NT2/D1 (cell line): ENCODE measurements around the gene HOXC4.

ENCODE experiments used
- SUZ12 ChIP-seq: IDR thresholded peaks from 2 replicates; pipeline ENCODE4 v1.6.1; 2011; ENCODE audit not compliant: insufficient read length, insufficient read depth; ENCODE audit errors: extremely low read depth
- ZNF274 ChIP-seq: IDR thresholded peaks from 2 replicates; pipeline ENCODE4 v1.6.1; 2011; ENCODE audit warnings: mild to moderate bottlenecking, low read depth, low read length

- TF ChIP-seq ZNF274 (no peak), SUZ12 (peak; percentile 44)
Measured at GRCh38 chr12:54015018-54015931, 38.4 kb upstream of the HOXC4 start.
